ENCODE data around the gene SCAMP5.

The SCAMP5 gene

DNA sequence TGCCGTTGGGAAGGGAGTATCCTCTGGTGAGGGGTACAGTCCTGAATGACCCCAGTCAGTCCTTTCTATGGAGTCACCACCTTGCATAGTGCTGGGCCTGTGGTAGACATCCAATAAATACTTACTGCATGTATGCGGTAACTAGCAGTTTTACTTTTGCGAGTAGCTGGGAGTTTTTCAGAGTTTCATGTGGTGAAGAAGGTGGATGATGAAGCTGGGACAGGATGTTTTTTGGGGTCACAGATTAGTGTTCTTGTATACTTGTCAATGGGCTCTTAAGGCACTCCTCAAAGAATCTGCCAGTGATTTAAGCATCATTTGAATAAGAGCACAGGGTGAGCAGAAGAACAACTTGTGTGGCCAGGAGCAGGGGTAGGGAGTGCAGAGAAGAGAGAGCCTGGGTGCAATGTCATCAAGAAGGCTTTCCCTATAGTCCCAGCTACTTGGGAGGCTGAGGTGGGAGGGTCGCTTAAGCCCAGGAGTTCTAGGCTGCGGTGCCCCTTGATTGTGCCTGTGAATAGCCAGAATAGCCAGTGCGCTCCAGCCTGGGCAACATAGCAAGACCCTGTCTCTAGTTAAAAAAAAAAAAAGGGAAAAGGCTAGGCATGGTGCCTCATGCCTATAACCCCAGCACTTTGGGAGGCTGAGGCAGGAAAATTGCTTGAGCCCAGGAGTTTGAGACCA lies 50.1 kb downstream of the SCAMP5 start:
- Histone ChIP-seq H3K4me3 (ENCODE audit: low read depth in 1 of 2, low read length in 1 of 2) (peak overlapping the region; percentile 59 to 70), H3K9me3 (no peaks in the 10 kb centered on the region), H3K36me3 (peaks cover 46% of the 10 kb centered on the region), H3K27me3 (no peaks in the 10 kb centered on the region), H3K27ac (peak overlapping the region; percentile 100), H3K4me1 (ENCODE audit: control insufficient read depth in 1 of 2, insufficient read depth in 1 of 2, low read depth in 1 of 2, low read length in 1 of 2) (peaks cover 70 to 75% of the 10 kb centered on the region in 2 experiments)
- TF ChIP-seq, protein P1, sequence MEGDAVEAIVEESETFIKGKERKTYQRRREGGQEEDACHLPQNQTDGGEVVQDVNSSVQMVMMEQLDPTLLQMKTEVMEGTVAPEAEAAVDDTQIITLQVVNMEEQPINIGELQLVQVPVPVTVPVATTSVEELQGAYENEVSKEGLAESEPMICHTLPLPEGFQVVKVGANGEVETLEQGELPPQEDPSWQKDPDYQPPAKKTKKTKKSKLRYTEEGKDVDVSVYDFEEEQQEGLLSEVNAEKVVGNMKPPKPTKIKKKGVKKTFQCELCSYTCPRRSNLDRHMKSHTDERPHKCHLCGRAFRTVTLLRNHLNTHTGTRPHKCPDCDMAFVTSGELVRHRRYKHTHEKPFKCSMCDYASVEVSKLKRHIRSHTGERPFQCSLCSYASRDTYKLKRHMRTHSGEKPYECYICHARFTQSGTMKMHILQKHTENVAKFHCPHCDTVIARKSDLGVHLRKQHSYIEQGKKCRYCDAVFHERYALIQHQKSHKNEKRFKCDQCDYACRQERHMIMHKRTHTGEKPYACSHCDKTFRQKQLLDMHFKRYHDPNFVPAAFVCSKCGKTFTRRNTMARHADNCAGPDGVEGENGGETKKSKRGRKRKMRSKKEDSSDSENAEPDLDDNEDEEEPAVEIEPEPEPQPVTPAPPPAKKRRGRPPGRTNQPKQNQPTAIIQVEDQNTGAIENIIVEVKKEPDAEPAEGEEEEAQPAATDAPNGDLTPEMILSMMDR (IDR thresholded peaks at IDR 0.05), result no peak

DNA sequence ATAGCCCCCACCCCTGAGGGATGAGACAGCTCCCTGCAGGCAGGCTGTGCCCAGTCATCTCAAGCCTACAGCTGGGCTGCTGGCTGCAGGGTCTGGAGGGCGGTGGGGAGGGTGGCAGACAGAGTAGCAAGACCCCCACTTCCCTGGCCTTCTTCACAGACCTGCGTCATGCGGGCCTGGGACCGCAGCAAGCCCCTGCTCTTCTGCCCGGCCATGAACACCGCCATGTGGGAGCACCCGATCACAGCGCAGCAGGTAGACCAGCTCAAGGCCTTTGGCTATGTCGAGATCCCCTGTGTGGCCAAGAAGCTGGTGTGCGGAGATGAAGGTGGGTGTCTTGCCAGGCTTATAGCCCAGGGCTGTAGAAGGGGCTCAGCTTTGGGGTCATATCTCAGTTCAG lies 53.0 kb downstream of the SCAMP5 start:
- H3K4me3 ChIP-seq (ENCODE audit: low read depth in 1 of 2, low read length in 1 of 2), result peak overlapping the region in 1 of 2 experiments; percentile 70
- peak overlapping the region; percentile 100 for H3K27ac ChIP-seq
- H3K36me3 ChIP-seq, result peaks cover 51% of the 10 kb centered on the region
- no peaks in the 10 kb centered on the region for H3K27me3 ChIP-seq
- TF ChIP-seq, protein P1 (IDR thresholded peaks at IDR 0.05), result no peak
- peaks cover 52 to 55% of the 10 kb centered on the region in 2 experiments for H3K4me1 ChIP-seq (ENCODE audit: control insufficient read depth in 1 of 2, insufficient read depth in 1 of 2, low read depth in 1 of 2, low read length in 1 of 2)
- H3K9me3 ChIP-seq, result no peaks in the 10 kb centered on the region

DNA sequence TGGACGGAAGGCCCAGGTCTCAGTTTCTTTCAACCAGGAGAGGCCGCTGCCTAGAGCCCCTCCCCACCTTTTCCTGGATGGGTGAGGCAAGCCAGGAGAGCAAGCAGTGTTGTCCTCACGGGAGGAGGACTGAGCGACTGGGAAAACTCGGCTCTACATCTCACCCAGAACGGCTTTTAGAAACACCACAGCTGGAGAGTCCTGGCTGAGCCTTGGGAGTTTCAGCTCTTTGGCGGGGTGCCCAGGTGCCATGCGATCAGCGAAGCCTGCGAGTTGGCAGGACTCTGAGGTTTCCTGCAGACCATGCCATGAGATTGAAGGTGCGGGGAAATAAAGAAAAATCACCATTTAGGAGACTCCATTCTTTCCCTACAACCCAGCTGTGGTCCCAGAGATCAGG lies 54.0 kb downstream of the SCAMP5 start:
- Histone ChIP-seq H3K27me3 (no peaks in the 10 kb centered on the region), H3K36me3 (peaks cover 51% of the 10 kb centered on the region), H3K4me1 (ENCODE audit: control insufficient read depth in 1 of 2, insufficient read depth in 1 of 2, low read depth in 1 of 2, low read length in 1 of 2) (peaks cover 45% of the 10 kb centered on the region in 2 experiments), H3K9me3 (no peaks in the 10 kb centered on the region), H3K4me3 (ENCODE audit: low read depth in 1 of 2, low read length in 1 of 2) (no peak overlapping the region), H3K27ac (peak overlapping the region; percentile 100)
- TF ChIP-seq, protein P1 (IDR thresholded peaks at IDR 0.05), result no peak

- no peak overlapping the region for H3K4me3 ChIP-seq (ENCODE audit: low read depth in 1 of 2, low read length in 1 of 2)
- peak overlapping the region; percentile 100 for H3K27ac ChIP-seq
- TF ChIP-seq, protein P1 (IDR thresholded peaks at IDR 0.05), result no peak
- no peaks in the 10 kb centered on the region for H3K9me3 ChIP-seq
- H3K36me3 ChIP-seq, result peaks cover 42% of the 10 kb centered on the region
- no peaks in the 10 kb centered on the region for H3K27me3 ChIP-seq
- peaks cover 36 to 38% of the 10 kb centered on the region in 2 experiments for H3K4me1 ChIP-seq (ENCODE audit: control insufficient read depth in 1 of 2, insufficient read depth in 1 of 2, low read depth in 1 of 2, low read length in 1 of 2)
These were observed 54.9 kb downstream of the SCAMP5 start for GRCh38 chr15:75050283-75050682.

- peaks cover 40% of the 10 kb centered on the region for H3K36me3 ChIP-seq
These were observed 55.8 kb downstream of the SCAMP5 start for GRCh38 chr15:75051191-75051608.

More at GRCh38 chr15:75051191-75051608, 55.8 kb downstream of the SCAMP5 start:
- peaks cover 27 to 28% of the 10 kb centered on the region in 2 experiments for H3K4me1 ChIP-seq (ENCODE audit: control insufficient read depth in 1 of 2, insufficient read depth in 1 of 2, low read depth in 1 of 2, low read length in 1 of 2)
- H3K27ac ChIP-seq, result peak overlapping the region; percentile 45
- no peak overlapping the region for H3K4me3 ChIP-seq (ENCODE audit: low read depth in 1 of 2, low read length in 1 of 2)
- H3K27me3 ChIP-seq, result no peaks in the 10 kb centered on the region
- TF ChIP-seq, protein P1 (IDR thresholded peaks at IDR 0.05), result no peak
- H3K9me3 ChIP-seq, result no peaks in the 10 kb centered on the region
